ENCODE results near the gene CASZ1.

CASZ1 gene

GRCh38 chr1:10760566-10761502 is 35.6 kb downstream of the CASZ1 start:
- DNase-seq (ENCODE audit: low read depth): no peak
- no peak overlapping the region for H3K4me3 ChIP-seq (ENCODE audit: low read depth, low read length)

- no peak overlapping the region for H3K4me3 ChIP-seq (ENCODE audit: low read depth, low read length)
- DNase-seq (ENCODE audit: low read depth): no peak
Measured at GRCh38 chr1:10759413-10760200, 36.8 kb downstream of the CASZ1 start.

- H3K4me3 ChIP-seq (ENCODE audit: low read depth, low read length): no peak overlapping the region
Measured at GRCh38 chr1:10756842-10757241, 39.6 kb downstream of the CASZ1 start.

GRCh38 chr1:10755970-10756521 is 40.4 kb downstream of the CASZ1 start:
- DNase-seq (ENCODE audit: low read depth): no peak

More at GRCh38 chr1:10756842-10757241, 39.6 kb downstream of the CASZ1 start:
- no peak for DNase-seq (ENCODE audit: low read depth)

GRCh38 chr1:10754568-10755329 is 41.7 kb downstream of the CASZ1 start:
- no peak for DNase-seq (ENCODE audit: low read depth)
- H3K4me3 ChIP-seq (ENCODE audit: low read depth, low read length): no peak overlapping the region

More at GRCh38 chr1:10755970-10756521, 40.4 kb downstream of the CASZ1 start:
- no peak overlapping the region for H3K4me3 ChIP-seq (ENCODE audit: low read depth, low read length)

GRCh38 chr1:10753299-10753698 is 43.1 kb downstream of the CASZ1 start:
- DNase-seq (ENCODE audit: low read depth): no peak
- H3K4me3 ChIP-seq (ENCODE audit: low read depth, low read length): no peak overlapping the region

- H3K4me3 ChIP-seq (ENCODE audit: low read depth, low read length): no peak overlapping the region
- DNase-seq (ENCODE audit: low read depth): no peak
Measured at GRCh38 chr1:10751561-10752085, 44.8 kb downstream of the CASZ1 start.

- no peak for DNase-seq (ENCODE audit: low read depth)
Measured at GRCh38 chr1:10751160-10751559, 45.3 kb downstream of the CASZ1 start.

GRCh38 chr1:10745886-10746455 is 50.5 kb downstream of the CASZ1 start:
- no peak for DNase-seq (ENCODE audit: low read depth)
- H3K4me3 ChIP-seq (ENCODE audit: low read depth, low read length): no peak overlapping the region

More at GRCh38 chr1:10751160-10751559, 45.3 kb downstream of the CASZ1 start:
- no peak overlapping the region for H3K4me3 ChIP-seq (ENCODE audit: low read depth, low read length)

GRCh38 chr1:10745383-10745782 is 51.1 kb downstream of the CASZ1 start:
- H3K4me3 ChIP-seq (ENCODE audit: low read depth, low read length): no peak overlapping the region
- no peak for DNase-seq (ENCODE audit: low read depth)

- DNase-seq (ENCODE audit: low read depth): no peak
- H3K4me3 ChIP-seq (ENCODE audit: low read depth, low read length): no peak overlapping the region
Measured at GRCh38 chr1:10744654-10745238, 51.7 kb downstream of the CASZ1 start.

GRCh38 chr1:10744029-10744428 is 52.4 kb downstream of the CASZ1 start:
- H3K4me3 ChIP-seq (ENCODE audit: low read depth, low read length): no peak overlapping the region
- no peak for DNase-seq (ENCODE audit: low read depth)

- no peak overlapping the region for H3K4me3 ChIP-seq (ENCODE audit: low read depth, low read length)
- no peak for DNase-seq (ENCODE audit: low read depth)
Measured at GRCh38 chr1:10741696-10742095, 54.8 kb downstream of the CASZ1 start.

- DNase-seq (ENCODE audit: low read depth): no peak
- H3K4me3 ChIP-seq (ENCODE audit: low read depth, low read length): no peak overlapping the region
Measured at GRCh38 chr1:10740123-10740522, 56.3 kb downstream of the CASZ1 start.

GRCh38 chr1:10739589-10739988 is 56.9 kb downstream of the CASZ1 start:
- DNase-seq (ENCODE audit: low read depth): no peak

GRCh38 chr1:10738061-10739058 is 58.1 kb downstream of the CASZ1 start:
- no peak overlapping the region for H3K4me3 ChIP-seq (ENCODE audit: low read depth, low read length)

More at GRCh38 chr1:10739589-10739988, 56.9 kb downstream of the CASZ1 start:
- H3K4me3 ChIP-seq (ENCODE audit: low read depth, low read length): no peak overlapping the region

GRCh38 chr1:10737651-10738050 is 58.8 kb downstream of the CASZ1 start:
- DNase-seq (ENCODE audit: low read depth): no peak
- no peak overlapping the region for H3K4me3 ChIP-seq (ENCODE audit: low read depth, low read length)

More at GRCh38 chr1:10738061-10739058, 58.1 kb downstream of the CASZ1 start:
- no peak for DNase-seq (ENCODE audit: low read depth)
